GM23338 (cell line): ENCODE results near the gene CXCL9. TPM values are rescaled to one million over a fixed set of nuclear protein-coding genes. Genes with fewer than 3 reads are reported as not detected.

Experiments used
- ATAC-seq: fragments of 200-7000 bp; cut with Tn5 transposase; 3 replicates; pipeline ENCODE4 v1.9.1; 2020
- DNase-seq: peaks from one replicate; pipeline ENCODE4 v3.0.0-alpha.2; 2015; ENCODE audit warnings: low spot score
- H2AFZ ChIP-seq: fragments of 200-600 bp; sonication (generic); 2 replicates; pipeline ENCODE4 v1.8.0; 2016; ENCODE audit warnings: antibody characterized with exemption, mild to moderate bottlenecking, moderate library complexity
- H3F3A ChIP-seq: fragments of 200-600 bp; sonication (generic); replicated peaks from 2 replicates; pipeline ENCODE4 v1.8.0; 2017; ENCODE audit warnings: antibody characterized with exemption, mixed run types, low read depth
- H3K27ac ChIP-seq: fragments of 200-600 bp; sonication (generic); 2 replicates; pipeline ENCODE4 v1.6.1; 2016; ENCODE audit warnings: low read depth
- H3K27me3 ChIP-seq: fragments of 200-600 bp; sonication (generic); 2 replicates; pipeline ENCODE4 v1.8.0; 2016; ENCODE audit warnings: mild to moderate bottlenecking, mixed run types, moderate library complexity; ENCODE audit not compliant: insufficient read depth
- H3K36me3 ChIP-seq: fragments of 200-600 bp; sonication (generic); 2 replicates; pipeline ENCODE4 v1.8.0; 2016; ENCODE audit warnings: mild to moderate bottlenecking; ENCODE audit not compliant: insufficient read depth
- H3K4me1 ChIP-seq: fragments of 200-600 bp; sonication (generic); 2 replicates; pipeline ENCODE4 v1.8.0; 2016; ENCODE audit warnings: mild to moderate bottlenecking, moderate library complexity; ENCODE audit not compliant: insufficient read depth
- H3K4me2 ChIP-seq: fragments of 200-600 bp; sonication (generic); 2 replicates; pipeline ENCODE4 v1.7.1; 2017; ENCODE audit warnings: mixed run types
- H3K4me3 ChIP-seq: fragments of 200-600 bp; sonication (generic); 2 replicates; pipeline ENCODE4 v1.6.1; 2016; ENCODE audit warnings: mixed run types
- H3K79me2 ChIP-seq: fragments of 200-600 bp; sonication (generic); replicated peaks from 2 replicates; pipeline ENCODE4 v1.8.0; 2017; ENCODE audit warnings: mild to moderate bottlenecking; ENCODE audit not compliant: insufficient read depth
- H3K9me2 ChIP-seq: fragments of 200-600 bp; sonication (generic); 2 replicates; pipeline ENCODE4 v1.8.0; 2017; ENCODE audit not compliant: insufficient read depth
- H4K20me1 ChIP-seq: fragments of 200-600 bp; sonication (generic); replicated peaks from 2 replicates; pipeline ENCODE4 v1.8.0; 2017; ENCODE audit warnings: mild to moderate bottlenecking; ENCODE audit not compliant: insufficient read depth
- H3K27ac Mint-ChIP-seq: 2 replicates; pipeline ENCODE4 v1.8.0; 2020; ENCODE audit warnings: inconsistent platforms, mild to moderate bottlenecking, moderate library complexity, mixed read lengths
- H3K27me3 Mint-ChIP-seq: 3 replicates; pipeline ENCODE4 v1.8.0; 2022; ENCODE audit warnings: low read depth, mild to moderate bottlenecking, moderate library complexity, mixed read lengths, inconsistent platforms; ENCODE audit not compliant: insufficient read depth, poor library complexity
- H3K36me3 Mint-ChIP-seq: 3 replicates; pipeline ENCODE4 v1.8.0; 2021; ENCODE audit warnings: low read depth, mild to moderate bottlenecking, inconsistent platforms, moderate library complexity, mixed read lengths
- H3K4me1 Mint-ChIP-seq: 3 replicates; pipeline ENCODE4 v1.8.0; 2020; ENCODE audit warnings: mild to moderate bottlenecking, inconsistent platforms, mixed read lengths
- H3K4me3 Mint-ChIP-seq: 3 replicates; pipeline ENCODE4 v1.8.0; 2021; ENCODE audit warnings: moderate library complexity, mild to moderate bottlenecking, inconsistent platforms, mixed read lengths
- H3K9me3 Mint-ChIP-seq: 3 replicates; pipeline ENCODE4 v1.8.0; 2020; ENCODE audit warnings: moderate library complexity, mild to moderate bottlenecking, inconsistent platforms, mixed read lengths
- EZH2 ChIP-seq: fragments of 200-600 bp; sonication (generic); IDR thresholded peaks from one replicate; pipeline ENCODE4 v1.8.0; 2017; ENCODE audit warnings: antibody characterized with exemption, mild to moderate bottlenecking, low read depth; ENCODE audit not compliant: unreplicated experiment
- EZH2phosphoT487 ChIP-seq: fragments of 200-600 bp; sonication (generic); IDR thresholded peaks from one replicate; pipeline ENCODE4 v1.8.1; 2018; ENCODE audit warnings: antibody characterized with exemption; ENCODE audit not compliant: unreplicated experiment
- JUNB ChIP-seq: IDR thresholded peaks from one replicate; pipeline ENCODE4 v1.6.1; 2016; ENCODE audit warnings: antibody characterized with exemption; ENCODE audit not compliant: unreplicated experiment
- NANOG ChIP-seq: IDR thresholded peaks from 2 replicates; pipeline ENCODE4 v1.6.1; 2016; ENCODE audit warnings: antibody characterized with exemption, borderline replicate concordance
- POLR2AphosphoS5 ChIP-seq: IDR thresholded peaks from 2 replicates; pipeline ENCODE4 v1.6.1; 2016; ENCODE audit warnings: antibody characterized with exemption, low read depth
- ZNF114 ChIP-seq: fragments of 250-450 bp; sonication (Bioruptor Pico); IDR thresholded peaks from 2 replicates; pipeline ENCODE4 v1.5.0; 2020; ENCODE audit warnings: mild to moderate bottlenecking, moderate library complexity
- ZNF331 ChIP-seq: fragments of 250-450 bp; sonication (Bioruptor Pico); IDR thresholded peaks from 2 replicates; pipeline ENCODE4 v1.5.0; 2020; ENCODE audit warnings: low read depth, mild to moderate bottlenecking, moderate library complexity
- polyA plus RNA-seq: library from polyadenylated mRNA; unstranded; fragments of >200 nt; fragmentation: Nextera tagmentation; extraction: Ambion mirVana; gene quantifications from 2 replicates; pipeline ENCODE4 v1.2.1, GENCODE V29; 2016
- total RNA-seq: library from RNA; depleted of rRNA; stranded (reverse); fragments of >200 nt; shearing (Covaris generic); gene quantifications from 2 replicates; pipeline ENCODE4 v1.2.3, GENCODE V29; 2014
- TF ChIP-seq, protein P1 (sequence below): IDR thresholded peaks from one replicate; pipeline ENCODE4 v1.6.1; 2018; ENCODE audit warnings: antibody characterized with exemption; ENCODE audit not compliant: unreplicated experiment

CXCL9 gene
- total and polyA plus RNA-seq, 2 experiments from 2014 or later = not detected

DNA sequence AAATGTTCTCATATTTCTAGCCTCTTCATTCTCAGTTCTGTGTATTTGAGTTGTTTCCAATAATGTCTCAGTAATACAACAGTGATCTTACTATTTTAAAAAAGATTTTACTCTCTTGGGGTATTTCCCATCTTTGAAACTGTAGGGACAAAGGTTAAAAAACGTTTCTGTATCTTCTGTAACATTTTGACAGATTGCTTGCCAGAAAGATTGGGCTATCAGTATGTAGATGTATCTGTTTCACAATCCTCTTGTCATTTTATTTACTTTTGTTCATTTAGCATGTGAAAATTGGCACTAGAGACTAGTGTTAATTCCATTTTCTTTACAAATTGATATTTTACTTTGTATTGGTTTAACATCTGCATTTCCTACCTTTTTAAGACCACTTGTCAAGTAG, 6.2 kb upstream of the CXCL9 start:
- Histone ChIP-seq H3K27me3 (no peaks in the 10 kb centered on the region), H3K4me3 (no peak overlapping the region), H3K36me3 (no peaks in the 10 kb centered on the region), H3K9me2 (no peaks in the 10 kb centered on the region), H3K27ac (no peak overlapping the region), H3K4me2 (no peak overlapping the region), H3K79me2 (no peaks in the 10 kb centered on the region), H2AFZ (no peak overlapping the region), H3F3A (no peaks in the 10 kb centered on the region), H3K4me1 (peaks cover 16% of the 10 kb centered on the region), H4K20me1 (no peaks in the 10 kb centered on the region)
- H3K36me3 Mint-ChIP-seq = no peaks in the 10 kb centered on the region
- H3K4me3 Mint-ChIP-seq = no peak overlapping the region
- TF ChIP-seq POLR2AphosphoS5 = no peak
- H3K9me3 Mint-ChIP-seq = no peaks in the 10 kb centered on the region
- ATAC-seq = no peak
- peaks cover 26% of the 10 kb centered on the region for H3K4me1 Mint-ChIP-seq
- DNase-seq = no peak
- H3K27ac Mint-ChIP-seq = no peak overlapping the region
- H3K27me3 Mint-ChIP-seq = peaks cover 9% of the 10 kb centered on the region

DNA sequence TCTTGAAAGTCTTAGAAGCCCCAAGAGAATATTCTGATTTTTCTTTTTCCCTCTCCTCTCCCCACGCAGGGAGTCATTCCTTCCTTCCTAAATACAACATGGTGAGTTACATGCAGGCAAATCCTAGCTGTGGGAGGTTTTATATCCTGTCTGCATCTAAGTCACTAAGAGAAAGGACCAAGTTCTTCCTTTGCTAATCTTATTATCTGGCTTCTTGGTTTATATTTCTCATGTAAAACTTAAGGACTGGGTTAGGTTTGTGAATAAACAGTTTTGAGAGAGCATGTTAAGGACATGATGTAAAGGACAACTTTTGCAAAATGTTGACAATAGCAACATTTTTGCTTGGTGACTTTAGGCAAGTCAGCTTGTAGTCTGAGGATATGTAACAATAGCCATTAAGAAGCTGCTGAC, 5.1 kb upstream of the CXCL9 start:
- H3K27me3 Mint-ChIP-seq = peaks cover 9% of the 10 kb centered on the region
- no peaks in the 10 kb centered on the region for H3K9me3 Mint-ChIP-seq
- Histone ChIP-seq H2AFZ (peak overlapping the region; percentile 76; the same call in 1 of the 2 replicates), H3K9me2 (no peaks in the 10 kb centered on the region), H3K27ac (0 out of 2 replicates have a peak overlapping the region, but pooled peaks have one; percentile 1), H3K36me3 (no peaks in the 10 kb centered on the region), H3K4me3 (no peak overlapping the region), H3K4me2 (peak overlapping the region; percentile 31; the same call in 1 of the 2 replicates), H3K4me1 (peaks cover 16% of the 10 kb centered on the region), H3K27me3 (no peaks in the 10 kb centered on the region), H3K79me2 (no peaks in the 10 kb centered on the region), H3F3A (no peaks in the 10 kb centered on the region), H4K20me1 (no peaks in the 10 kb centered on the region)
- H3K27ac Mint-ChIP-seq = peak overlapping the region; percentile 10
- H3K4me3 Mint-ChIP-seq = no peak overlapping the region
- peaks cover 26% of the 10 kb centered on the region for H3K4me1 Mint-ChIP-seq
- TF ChIP-seq EZH2phosphoT487 (no peak), JUNB (no peak), ZNF114 (CRISPR knock-in tag) (no peak), NANOG (no peak), ZNF331 (CRISPR knock-in tag) (no peak)
- H3K36me3 Mint-ChIP-seq = no peaks in the 10 kb centered on the region
- no peak for ATAC-seq
- no peak for DNase-seq

DNA sequence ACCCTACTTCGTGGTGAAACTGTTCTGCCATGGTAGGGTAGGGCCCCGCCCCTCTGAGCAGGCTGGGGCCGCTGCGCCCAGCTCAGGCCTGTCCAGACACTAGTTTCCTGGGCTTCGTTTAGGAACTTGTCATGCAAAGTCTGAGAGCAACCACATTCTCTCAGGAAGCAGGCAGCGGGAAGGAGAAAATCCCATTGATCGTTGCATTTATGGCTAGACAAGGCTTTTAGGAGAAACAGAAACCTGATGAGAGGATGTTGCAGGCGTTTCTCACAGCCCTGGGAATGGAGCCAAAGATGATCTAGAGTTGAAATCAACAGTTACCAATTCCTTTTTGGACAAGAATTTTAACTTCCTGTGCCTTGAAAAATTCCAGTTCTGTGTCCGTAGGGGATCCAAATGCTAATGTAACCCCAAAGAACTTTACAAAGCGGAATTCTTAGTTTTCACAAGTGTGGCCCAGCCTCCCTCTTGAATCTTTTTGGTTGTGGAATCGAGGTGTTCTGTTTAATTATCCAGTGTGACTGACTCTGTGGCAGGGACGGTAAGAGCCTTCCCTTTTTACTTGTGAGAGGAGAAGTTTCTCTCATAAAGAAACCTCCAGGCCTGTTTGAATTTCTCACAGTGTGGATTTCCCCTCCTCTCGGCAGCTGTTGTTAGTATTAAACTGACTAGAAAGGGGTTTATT, 4.5 kb upstream of the CXCL9 start:
- 0 out of 2 replicates have a peak overlapping the region, but pooled peaks have one; percentile 1 for H3K27ac ChIP-seq
- H3K4me2 ChIP-seq = peak overlapping the region; percentile 31; the same call in 1 of the 2 replicates
- no peaks in the 10 kb centered on the region for H4K20me1 ChIP-seq
- peak; percentile 51 for DNase-seq
- peaks cover 16% of the 10 kb centered on the region for H3K4me1 ChIP-seq
- no peaks in the 10 kb centered on the region for H3K9me2 ChIP-seq
- H2AFZ ChIP-seq = peak overlapping the region; percentile 76
- Mint-ChIP-seq H3K4me3 (no peak overlapping the region), H3K9me3 (no peaks in the 10 kb centered on the region), H3K27me3 (peaks cover 9% of the 10 kb centered on the region), H3K4me1 (peaks cover 26% of the 10 kb centered on the region), H3K27ac (peak overlapping the region; percentile 10), H3K36me3 (no peaks in the 10 kb centered on the region)
- H3K79me2 ChIP-seq = no peaks in the 10 kb centered on the region
- H3K27me3 ChIP-seq = no peaks in the 10 kb centered on the region
- H3K4me3 ChIP-seq = no peak overlapping the region
- no peaks in the 10 kb centered on the region for H3F3A ChIP-seq
- peak; percentile 91 for ATAC-seq
- H3K36me3 ChIP-seq = no peaks in the 10 kb centered on the region
- TF ChIP-seq EZH2 = no peak
- TF ChIP-seq, protein P1, sequence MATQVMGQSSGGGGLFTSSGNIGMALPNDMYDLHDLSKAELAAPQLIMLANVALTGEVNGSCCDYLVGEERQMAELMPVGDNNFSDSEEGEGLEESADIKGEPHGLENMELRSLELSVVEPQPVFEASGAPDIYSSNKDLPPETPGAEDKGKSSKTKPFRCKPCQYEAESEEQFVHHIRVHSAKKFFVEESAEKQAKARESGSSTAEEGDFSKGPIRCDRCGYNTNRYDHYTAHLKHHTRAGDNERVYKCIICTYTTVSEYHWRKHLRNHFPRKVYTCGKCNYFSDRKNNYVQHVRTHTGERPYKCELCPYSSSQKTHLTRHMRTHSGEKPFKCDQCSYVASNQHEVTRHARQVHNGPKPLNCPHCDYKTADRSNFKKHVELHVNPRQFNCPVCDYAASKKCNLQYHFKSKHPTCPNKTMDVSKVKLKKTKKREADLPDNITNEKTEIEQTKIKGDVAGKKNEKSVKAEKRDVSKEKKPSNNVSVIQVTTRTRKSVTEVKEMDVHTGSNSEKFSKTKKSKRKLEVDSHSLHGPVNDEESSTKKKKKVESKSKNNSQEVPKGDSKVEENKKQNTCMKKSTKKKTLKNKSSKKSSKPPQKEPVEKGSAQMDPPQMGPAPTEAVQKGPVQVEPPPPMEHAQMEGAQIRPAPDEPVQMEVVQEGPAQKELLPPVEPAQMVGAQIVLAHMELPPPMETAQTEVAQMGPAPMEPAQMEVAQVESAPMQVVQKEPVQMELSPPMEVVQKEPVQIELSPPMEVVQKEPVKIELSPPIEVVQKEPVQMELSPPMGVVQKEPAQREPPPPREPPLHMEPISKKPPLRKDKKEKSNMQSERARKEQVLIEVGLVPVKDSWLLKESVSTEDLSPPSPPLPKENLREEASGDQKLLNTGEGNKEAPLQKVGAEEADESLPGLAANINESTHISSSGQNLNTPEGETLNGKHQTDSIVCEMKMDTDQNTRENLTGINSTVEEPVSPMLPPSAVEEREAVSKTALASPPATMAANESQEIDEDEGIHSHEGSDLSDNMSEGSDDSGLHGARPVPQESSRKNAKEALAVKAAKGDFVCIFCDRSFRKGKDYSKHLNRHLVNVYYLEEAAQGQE = no peak
- TF ChIP-seq ZNF114 (CRISPR knock-in tag) = no peak
- no peak for TF ChIP-seq POLR2AphosphoS5
